ENCODE measurements around the gene MVK.

- TF ChIP-seq EZH2 (IDR thresholded peaks at IDR 0.05; ENCODE audit: insufficient read depth, low read length) = no peak
- TF ChIP-seq, protein P1, sequence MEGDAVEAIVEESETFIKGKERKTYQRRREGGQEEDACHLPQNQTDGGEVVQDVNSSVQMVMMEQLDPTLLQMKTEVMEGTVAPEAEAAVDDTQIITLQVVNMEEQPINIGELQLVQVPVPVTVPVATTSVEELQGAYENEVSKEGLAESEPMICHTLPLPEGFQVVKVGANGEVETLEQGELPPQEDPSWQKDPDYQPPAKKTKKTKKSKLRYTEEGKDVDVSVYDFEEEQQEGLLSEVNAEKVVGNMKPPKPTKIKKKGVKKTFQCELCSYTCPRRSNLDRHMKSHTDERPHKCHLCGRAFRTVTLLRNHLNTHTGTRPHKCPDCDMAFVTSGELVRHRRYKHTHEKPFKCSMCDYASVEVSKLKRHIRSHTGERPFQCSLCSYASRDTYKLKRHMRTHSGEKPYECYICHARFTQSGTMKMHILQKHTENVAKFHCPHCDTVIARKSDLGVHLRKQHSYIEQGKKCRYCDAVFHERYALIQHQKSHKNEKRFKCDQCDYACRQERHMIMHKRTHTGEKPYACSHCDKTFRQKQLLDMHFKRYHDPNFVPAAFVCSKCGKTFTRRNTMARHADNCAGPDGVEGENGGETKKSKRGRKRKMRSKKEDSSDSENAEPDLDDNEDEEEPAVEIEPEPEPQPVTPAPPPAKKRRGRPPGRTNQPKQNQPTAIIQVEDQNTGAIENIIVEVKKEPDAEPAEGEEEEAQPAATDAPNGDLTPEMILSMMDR (IDR thresholded peaks at IDR 0.05; ENCODE audit: insufficient read depth, low read depth, low read length) = no peak
These were observed 47.7 kb downstream of the MVK start for GRCh38 chr12:109621211-109621694.

Measured in astrocyte (in vitro differentiated cells and primary cell).